IPS-18a (cell line): ENCODE data around the gene RHEB.

Source experiments
- H3K27ac ChIP-seq: one replicate; pipeline ENCODE4 v1.5.1; 2013; ENCODE audit warnings: low read length
- H3K27me3 ChIP-seq: one replicate; pipeline ENCODE4 v1.6.1; 2013; ENCODE audit warnings: mild to moderate bottlenecking, low read length; ENCODE audit not compliant: control insufficient read depth, insufficient read depth
- H3K36me3 ChIP-seq: one replicate; pipeline ENCODE4 v1.6.1; 2013; ENCODE audit warnings: low read depth, low read length; ENCODE audit not compliant: control insufficient read depth
- H3K4me1 ChIP-seq: one replicate; pipeline ENCODE4 v1.6.1; 2013; ENCODE audit warnings: low read depth, low read length; ENCODE audit not compliant: control insufficient read depth
- H3K4me3 ChIP-seq: one replicate; pipeline ENCODE4 v1.5.1; 2013; ENCODE audit warnings: low read length
- H3K9ac ChIP-seq: one replicate; pipeline ENCODE4 v1.6.1; 2013; ENCODE audit warnings: mild to moderate bottlenecking, low read length, moderate library complexity
- H3K9me3 ChIP-seq: one replicate; pipeline ENCODE4 v1.6.1; 2013; ENCODE audit warnings: low read depth, low read length; ENCODE audit not compliant: control insufficient read depth

Gene RHEB

DNA sequence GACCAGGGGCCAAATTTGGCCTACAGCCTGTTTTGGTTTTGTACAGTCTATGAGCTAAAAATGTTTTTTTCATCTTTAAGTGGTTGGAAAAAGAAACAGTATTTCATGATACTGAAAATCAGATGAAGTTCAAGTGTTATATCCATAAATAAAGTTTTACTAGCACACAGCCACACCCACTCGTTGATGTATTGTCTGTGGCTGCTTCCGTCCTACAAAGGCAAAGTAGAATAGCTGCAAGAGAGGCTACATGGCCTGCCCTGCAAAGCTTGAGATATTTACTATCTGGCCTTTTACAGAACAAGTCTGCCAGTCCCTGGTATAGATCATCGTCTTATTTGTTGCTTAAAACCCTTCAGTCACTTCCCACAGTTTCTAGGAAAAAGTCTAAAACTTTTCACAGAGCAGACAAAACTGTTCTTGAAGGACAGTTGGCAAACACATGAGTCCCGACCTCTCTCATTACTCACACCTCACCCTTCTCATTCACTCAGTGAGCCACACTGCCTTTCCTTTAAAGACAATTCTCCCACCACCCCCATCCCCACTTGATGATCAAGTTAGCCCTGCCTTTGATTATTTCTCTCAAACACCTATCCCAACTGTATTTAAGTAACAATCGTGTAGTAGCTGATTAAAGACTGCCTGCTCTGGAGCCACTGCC is 9.9 kb downstream of the RHEB start:
- Histone ChIP-seq H3K4me3 (no peak overlapping the region), H3K4me1 (peaks cover 29% of the 10 kb centered on the region), H3K36me3 (no peaks in the 10 kb centered on the region), H3K27ac (no peak overlapping the region), H3K9me3 (no peaks in the 10 kb centered on the region), H3K27me3 (no peaks in the 10 kb centered on the region), H3K9ac (no peak overlapping the region)

DNA sequence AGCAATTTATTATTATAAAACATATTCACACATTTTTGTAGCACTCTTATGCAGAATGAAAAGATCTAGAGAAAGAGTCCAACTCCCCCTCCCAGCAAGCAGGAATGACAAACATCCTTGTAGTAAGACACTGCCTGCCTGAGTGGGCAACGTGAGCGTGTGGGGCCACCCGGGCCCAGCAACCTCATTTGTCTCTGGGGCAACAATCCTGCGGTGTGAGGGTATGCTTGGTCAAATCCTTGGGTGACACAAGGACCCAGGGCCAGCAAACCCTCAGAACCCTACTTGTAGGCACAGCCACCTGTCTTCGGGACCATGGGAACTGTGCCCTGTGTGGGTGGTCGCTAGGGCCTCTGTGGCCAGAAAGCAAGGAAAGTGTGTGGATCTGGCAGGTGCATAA is 10.7 kb downstream of the RHEB start:
- H3K9me3 ChIP-seq, result no peaks in the 10 kb centered on the region
- no peaks in the 10 kb centered on the region for H3K36me3 ChIP-seq
- H3K27ac ChIP-seq, result no peak overlapping the region
- no peaks in the 10 kb centered on the region for H3K27me3 ChIP-seq
- H3K4me3 ChIP-seq, result no peak overlapping the region
- H3K9ac ChIP-seq, result no peak overlapping the region
- peaks cover 35% of the 10 kb centered on the region for H3K4me1 ChIP-seq

DNA sequence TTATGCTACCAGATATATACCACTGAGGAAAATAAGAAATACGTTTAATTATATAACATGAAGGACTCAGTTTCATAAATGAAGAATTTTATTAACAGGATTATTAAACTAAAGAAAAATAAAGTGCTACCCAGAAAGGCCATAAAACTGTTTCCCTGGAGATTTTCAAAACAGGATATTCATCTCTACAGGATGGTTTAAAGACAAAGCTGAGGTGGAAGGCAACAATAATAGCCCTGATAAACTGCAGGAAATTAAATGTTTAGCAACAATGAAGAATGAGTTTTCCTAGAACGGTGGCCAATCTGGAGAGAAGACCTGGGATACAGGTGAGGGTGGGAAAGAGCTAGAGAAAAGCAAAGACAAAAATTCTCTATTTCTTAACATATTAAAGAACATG is 11.9 kb downstream of the RHEB start:
- Histone ChIP-seq H3K36me3 (no peaks in the 10 kb centered on the region), H3K27ac (no peak overlapping the region), H3K9me3 (no peaks in the 10 kb centered on the region), H3K4me1 (peaks cover 38% of the 10 kb centered on the region), H3K4me3 (no peak overlapping the region), H3K9ac (no peak overlapping the region), H3K27me3 (no peaks in the 10 kb centered on the region)

DNA sequence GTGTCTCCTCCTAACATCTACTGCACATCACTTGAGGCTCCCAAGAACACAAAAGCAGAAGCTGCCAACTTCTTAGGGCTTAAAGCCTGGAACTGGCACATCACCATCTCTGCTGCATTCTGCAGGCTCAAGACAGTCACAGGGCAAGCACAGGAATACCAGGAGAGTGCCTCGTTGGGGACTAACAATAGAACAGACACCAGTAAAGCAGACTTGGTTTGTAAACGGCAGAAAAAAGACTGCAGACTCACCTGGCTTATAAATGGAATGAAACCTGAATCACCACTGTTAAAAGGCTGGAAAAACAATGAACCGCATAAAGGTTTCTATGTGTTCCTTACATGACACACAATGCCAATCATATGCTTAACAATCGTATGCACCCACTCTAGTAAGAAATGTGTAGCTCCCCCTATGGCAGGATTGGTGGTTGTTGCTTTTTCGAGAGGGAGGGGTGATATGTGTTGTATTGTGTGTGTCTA is 12.8 kb downstream of the RHEB start:
- Histone ChIP-seq H3K27me3 (no peaks in the 10 kb centered on the region), H3K9me3 (no peaks in the 10 kb centered on the region), H3K36me3 (no peaks in the 10 kb centered on the region), H3K27ac (no peak overlapping the region), H3K4me3 (no peak overlapping the region), H3K9ac (no peak overlapping the region), H3K4me1 (peaks cover 38% of the 10 kb centered on the region)

DNA sequence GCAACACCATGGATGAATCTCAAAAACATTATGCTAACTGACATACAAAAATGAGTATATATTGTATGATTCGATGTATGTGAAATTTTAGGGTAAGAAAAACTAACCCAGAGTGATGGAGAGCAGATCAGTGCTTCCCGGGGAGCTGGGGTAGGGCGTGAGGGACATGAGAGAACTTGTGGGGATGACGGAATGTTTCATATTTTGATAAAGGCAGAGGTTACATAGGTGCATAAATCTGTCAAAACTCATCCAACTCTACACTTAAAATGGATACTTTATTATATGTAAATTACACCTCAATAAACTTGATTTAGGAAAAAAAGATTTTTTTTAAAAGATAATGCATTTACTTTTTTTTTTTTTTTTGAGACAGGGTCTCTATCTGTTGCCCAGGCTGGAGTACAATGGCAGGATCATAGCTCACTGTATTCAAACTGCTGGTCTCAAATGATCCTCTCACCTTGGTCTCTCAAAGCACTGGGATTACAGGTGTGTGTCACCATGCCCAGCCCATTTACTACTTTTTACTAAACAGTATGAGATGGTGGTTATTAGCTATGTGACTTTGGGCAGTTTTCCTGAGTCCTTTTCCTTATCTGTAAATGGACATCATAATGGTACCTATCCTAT is 13.7 kb downstream of the RHEB start:
- Histone ChIP-seq H3K4me1 (peaks cover 38% of the 10 kb centered on the region), H3K9me3 (no peaks in the 10 kb centered on the region), H3K27ac (no peak overlapping the region), H3K4me3 (no peak overlapping the region), H3K36me3 (no peaks in the 10 kb centered on the region), H3K9ac (no peak overlapping the region), H3K27me3 (no peaks in the 10 kb centered on the region)

DNA sequence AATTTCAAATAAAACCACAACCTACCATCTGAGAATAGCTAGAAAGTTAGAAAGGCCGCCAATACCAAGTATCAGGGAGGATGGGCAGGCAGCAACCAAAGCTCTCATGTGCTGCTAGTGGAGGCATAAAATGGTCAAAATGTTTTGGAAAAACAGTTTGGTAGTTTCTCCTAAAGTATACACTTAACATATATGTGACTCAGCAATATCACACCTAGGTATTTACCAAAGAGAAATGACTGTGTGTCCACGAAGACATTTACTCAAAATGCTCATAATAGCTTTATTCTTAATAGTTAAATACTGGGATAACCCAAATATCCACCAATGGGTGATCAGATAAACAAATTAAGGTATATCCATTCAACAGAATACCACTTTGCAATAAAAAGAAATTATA is 14.3 kb downstream of the RHEB start:
- H3K9ac ChIP-seq, result no peak overlapping the region
- no peaks in the 10 kb centered on the region for H3K9me3 ChIP-seq
- no peaks in the 10 kb centered on the region for H3K27me3 ChIP-seq
- H3K27ac ChIP-seq, result no peak overlapping the region
- H3K4me3 ChIP-seq, result no peak overlapping the region
- H3K36me3 ChIP-seq, result no peaks in the 10 kb centered on the region
- peaks cover 38% of the 10 kb centered on the region for H3K4me1 ChIP-seq

DNA sequence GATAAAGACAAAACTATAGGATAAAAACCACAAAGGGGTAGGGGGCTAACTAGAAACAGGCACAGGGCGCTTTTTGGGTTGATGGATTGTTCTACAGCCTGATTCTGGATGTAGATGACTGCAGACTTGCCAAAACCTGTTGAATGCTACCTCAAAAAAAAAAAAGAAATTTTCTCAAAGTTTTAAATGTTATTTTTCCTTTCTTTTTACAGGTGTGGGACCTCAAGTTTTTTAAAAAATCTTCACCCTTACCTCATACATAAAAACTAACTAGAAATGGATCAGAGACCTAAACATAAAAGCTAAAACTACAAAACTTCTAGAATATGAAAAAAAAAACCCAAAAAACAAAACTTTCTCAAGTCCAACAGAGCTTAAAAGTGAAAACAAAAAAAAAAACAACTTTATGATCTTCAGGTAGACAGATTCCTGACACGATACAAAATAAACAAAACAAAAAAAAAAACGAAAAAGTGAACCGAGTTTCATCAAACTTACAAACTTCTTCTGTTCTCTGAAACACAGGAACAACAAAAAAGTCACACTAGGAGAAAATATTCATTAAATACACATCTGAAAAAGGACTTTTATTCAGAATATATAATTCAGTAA is 14.9 kb downstream of the RHEB start:
- H3K36me3 ChIP-seq, result no peaks in the 10 kb centered on the region
- H3K9me3 ChIP-seq, result no peaks in the 10 kb centered on the region
- no peak overlapping the region for H3K27ac ChIP-seq
- H3K4me3 ChIP-seq, result no peak overlapping the region
- H3K9ac ChIP-seq, result no peak overlapping the region
- peaks cover 38% of the 10 kb centered on the region for H3K4me1 ChIP-seq
- H3K27me3 ChIP-seq, result no peaks in the 10 kb centered on the region

DNA sequence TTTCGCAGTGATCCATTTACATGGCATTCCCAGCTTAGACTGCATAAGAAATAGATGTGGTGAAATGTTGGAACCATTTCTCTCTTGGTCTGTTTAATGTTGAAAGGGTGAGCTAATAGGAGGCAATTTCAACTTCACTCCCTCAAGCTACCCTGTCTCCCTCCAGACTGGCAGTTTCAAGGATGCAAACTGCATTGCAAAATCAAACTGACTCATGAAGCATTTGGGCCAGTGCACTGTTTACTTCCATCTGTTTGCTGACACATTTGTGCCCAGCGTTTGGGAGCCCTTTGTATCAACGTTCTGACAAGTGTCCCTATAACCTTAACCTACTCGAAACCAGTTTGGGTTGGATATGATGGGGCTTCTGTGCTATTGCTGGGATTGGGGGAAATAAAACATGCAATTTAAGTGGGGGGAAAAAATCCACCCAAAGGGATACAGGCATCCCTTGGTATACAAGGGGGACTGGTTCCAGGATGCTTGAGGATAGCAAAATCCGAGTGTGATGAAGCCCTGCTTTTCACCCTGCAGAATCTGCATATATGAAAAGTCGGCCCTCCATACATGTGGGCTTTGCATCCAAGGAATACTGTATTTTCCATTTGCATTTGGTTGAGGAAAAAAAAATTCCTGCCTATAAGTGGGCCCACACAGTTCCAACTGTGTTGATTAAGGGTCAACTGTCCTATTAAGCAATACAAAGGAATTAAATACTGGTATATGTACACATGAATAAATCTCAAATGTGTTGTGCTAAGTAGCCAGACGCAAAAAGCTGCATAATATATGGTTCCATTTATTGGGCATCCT is 15.6 kb downstream of the RHEB start:
- no peaks in the 10 kb centered on the region for H3K27me3 ChIP-seq
- peaks cover 35% of the 10 kb centered on the region for H3K4me1 ChIP-seq
- no peaks in the 10 kb centered on the region for H3K36me3 ChIP-seq
- no peaks in the 10 kb centered on the region for H3K9me3 ChIP-seq
- H3K4me3 ChIP-seq, result no peak overlapping the region
- H3K9ac ChIP-seq, result no peak overlapping the region
- H3K27ac ChIP-seq, result no peak overlapping the region

DNA sequence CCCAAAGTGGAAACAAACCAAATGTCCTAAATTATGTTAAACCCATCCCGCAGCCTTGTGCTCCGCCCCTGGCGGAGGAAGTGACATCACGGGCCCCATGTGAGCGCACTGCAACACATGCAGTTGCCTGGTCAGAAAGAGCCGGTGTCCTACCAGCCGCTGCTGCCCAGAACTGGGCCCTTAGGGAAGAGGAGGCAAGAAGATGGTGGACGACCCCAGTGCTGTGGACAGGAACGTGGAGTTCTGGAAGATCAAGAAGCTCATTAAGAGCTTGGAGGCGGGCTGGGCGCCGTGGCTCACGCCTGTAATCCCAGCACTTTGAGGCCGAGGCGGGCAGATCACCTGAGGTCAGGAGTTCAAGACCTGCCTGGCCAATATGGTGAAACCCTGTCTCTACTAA is 18.0 kb downstream of the RHEB start:
- peaks cover 20% of the 10 kb centered on the region for H3K4me1 ChIP-seq

DNA sequence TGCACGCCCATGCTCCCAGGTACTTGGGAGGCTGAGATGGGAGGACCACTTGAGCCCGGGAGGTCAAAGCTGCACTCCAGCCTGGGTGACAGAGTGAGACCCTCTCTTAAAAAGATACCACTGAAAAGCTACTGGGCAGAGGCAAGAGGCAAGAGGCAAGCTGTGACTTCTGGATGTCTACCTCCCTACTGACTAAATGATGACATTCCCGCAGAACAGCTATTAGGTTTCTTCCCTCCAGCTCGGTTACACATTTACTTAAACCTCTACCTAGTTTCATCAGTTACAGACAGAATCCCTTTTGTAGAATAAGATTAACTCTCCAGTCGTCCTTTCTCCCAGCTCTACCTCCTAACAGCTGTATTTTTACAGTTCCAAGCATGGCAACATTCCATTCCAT is 21.2 kb downstream of the RHEB start:
- Histone ChIP-seq H3K4me3 (no peak overlapping the region), H3K36me3 (no peaks in the 10 kb centered on the region), H3K9ac (no peak overlapping the region), H3K4me1 (peaks cover 16% of the 10 kb centered on the region), H3K27me3 (no peaks in the 10 kb centered on the region), H3K9me3 (no peaks in the 10 kb centered on the region), H3K27ac (no peak overlapping the region)

More for the DNA sequence above, 18.0 kb downstream of the RHEB start:
- H3K9ac ChIP-seq, result no peak overlapping the region
- H3K27ac ChIP-seq, result no peak overlapping the region
- H3K9me3 ChIP-seq, result no peaks in the 10 kb centered on the region
- H3K27me3 ChIP-seq, result no peaks in the 10 kb centered on the region
- no peak overlapping the region for H3K4me3 ChIP-seq
- no peaks in the 10 kb centered on the region for H3K36me3 ChIP-seq

DNA sequence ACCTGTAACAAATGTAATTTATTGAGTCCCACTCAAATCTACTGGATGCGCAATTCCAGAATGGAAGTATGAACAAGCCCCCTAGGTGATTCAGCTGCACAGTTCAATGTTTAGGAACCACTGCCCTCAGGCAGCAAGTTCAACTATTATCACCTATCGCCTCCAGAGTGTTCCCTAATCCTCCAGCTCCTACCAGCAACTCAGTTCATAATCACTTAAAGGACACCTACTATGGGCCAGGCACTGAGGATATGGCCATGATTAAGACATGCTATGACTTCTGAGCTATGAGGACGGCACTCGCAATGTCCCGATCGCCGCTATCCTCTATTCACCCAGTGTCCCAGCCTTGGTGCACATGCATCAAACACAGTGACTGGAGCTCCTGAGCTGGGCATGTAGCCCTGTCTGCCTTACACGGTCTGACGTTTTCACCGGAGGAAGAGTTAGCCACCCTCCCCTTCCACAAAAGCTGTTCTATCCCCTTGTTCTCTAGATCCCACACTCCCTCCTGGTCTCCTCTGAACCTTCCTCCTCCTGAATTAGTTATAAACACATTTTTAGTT is 22.3 kb downstream of the RHEB start:
- Histone ChIP-seq H3K9me3 (no peaks in the 10 kb centered on the region), H3K36me3 (no peaks in the 10 kb centered on the region), H3K4me1 (peaks cover 21% of the 10 kb centered on the region), H3K9ac (no peak overlapping the region), H3K27ac (no peak overlapping the region), H3K27me3 (no peaks in the 10 kb centered on the region), H3K4me3 (no peak overlapping the region)
